Measurements from ENCODE around the gene ACLY.
"Not testable (repeated sequence)": the region's sequence is repeated elsewhere in the genome, so short reads cannot be mapped to it uniquely, and the experiment has no call there.

The ACLY gene

DNA sequence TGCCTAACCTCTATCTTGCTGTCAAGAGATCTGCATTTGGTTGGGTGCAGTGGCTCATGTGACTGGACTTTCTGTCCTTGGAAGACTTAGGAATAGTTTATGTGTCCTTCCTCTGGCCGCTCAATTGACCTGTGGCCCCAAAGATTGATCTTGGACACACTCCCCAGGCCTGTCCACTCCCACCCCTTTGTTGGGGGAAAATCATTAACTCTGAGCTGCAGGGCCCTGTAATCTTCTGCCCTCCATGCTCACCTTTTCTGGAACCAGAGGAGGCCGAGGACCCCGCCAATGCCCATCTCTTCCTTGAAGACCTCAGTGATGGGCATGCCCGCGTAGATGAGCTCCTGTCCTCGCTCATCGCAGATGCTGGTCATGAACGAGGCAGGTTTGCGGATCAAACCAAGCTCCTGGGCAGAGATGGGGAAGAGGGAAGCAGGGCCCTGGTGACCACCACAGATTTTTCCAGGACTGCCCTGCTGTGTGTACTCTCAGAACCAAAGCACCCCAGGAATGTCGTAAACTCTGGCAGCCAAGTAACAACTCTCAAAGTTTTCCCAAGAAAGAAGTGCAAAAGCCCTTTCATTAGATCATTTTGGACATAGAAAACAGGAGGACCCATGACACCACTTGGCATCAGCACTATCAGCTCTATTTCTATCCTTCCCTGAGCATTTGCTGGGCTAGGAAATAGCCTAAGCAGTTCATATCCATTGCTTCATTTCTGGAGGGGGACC, 45.0 kb downstream of the ACLY start:
- no peak for DNase-seq (ENCODE audit: low read depth in 2 of 2)

DNA sequence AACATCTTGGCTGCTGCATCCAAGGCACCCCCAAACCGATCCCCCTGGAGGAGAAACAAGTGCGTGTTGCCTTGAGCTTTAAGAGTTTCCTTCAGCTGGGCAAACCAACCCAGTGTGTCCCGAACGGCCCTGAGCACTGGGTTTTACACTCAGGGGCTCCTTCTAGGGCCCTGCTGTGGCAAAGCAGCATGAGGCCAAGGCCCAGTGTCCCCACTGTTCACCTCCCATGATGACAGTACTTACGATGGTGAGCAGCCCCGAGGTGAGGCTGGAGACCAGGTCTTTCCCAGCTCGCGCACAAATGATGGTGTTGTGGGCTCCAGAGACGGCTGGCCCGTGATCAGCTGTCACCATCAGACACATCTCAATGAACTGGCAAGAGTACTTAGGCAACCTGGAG, 47.0 kb downstream of the ACLY start:
- DNase-seq (ENCODE audit: low read depth in 2 of 2): no peak

DNA sequence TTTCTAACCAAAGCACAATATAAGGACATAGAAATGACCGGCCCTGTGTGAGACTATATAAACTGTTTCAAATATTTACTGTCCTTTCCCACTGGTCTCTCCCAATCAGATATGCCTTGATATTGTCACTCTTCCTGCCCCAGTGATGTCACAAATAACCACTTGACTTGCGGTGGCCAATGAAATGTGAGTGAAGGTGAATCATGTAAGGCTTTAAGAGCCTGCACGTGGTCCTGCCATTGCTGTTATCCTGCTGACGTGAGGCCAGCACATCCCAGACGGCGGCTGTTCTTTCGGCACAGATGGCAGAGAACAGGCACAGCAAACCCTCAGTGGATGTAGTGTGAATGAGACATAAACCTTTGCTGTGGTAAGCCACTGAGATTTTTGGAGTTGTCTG, 48.1 kb downstream of the ACLY start:
- no peak for DNase-seq (ENCODE audit: low read depth in 2 of 2)

DNA sequence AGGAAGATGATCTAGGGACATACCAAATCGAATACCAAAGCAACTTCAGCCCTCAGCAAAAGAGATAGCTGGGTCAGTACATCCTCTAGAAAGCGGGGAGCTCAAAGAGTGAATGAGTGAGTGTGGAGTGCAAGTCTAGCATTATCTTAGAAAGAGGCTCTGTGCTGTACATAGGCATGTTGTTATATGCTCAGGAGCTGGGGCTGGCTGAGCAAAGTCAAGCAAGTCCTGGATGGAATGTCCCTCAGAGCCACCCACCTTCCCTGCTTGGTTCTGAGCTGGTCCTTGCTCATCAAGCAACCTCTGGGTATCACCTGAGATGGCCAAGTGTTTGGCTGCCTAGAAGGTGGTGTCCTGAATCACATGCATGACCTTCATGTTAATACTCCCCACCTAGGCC, 48.7 kb downstream of the ACLY start:
- no peak for DNase-seq (ENCODE audit: low read depth in 2 of 2)

DNA sequence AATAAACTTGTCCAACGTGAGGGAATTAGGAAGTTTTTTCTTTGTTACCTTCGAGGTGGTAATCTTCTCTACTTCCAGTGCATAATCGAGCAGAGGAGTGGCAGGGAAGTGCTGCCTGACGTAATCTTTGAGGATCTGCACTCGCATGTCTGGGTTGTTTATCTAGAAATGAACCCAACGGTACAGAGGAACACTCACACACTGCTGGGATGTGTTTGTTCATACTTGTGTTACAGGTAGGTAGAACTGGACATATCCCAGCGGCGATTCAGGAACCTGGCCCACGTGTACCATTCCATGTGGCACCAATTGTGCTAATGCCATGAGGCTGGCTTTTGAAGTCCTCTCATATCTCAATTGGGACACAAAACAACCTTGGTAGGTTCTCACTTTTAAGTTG, 49.3 kb downstream of the ACLY start:
- no peak for DNase-seq (ENCODE audit: low read depth in 2 of 2)

DNA sequence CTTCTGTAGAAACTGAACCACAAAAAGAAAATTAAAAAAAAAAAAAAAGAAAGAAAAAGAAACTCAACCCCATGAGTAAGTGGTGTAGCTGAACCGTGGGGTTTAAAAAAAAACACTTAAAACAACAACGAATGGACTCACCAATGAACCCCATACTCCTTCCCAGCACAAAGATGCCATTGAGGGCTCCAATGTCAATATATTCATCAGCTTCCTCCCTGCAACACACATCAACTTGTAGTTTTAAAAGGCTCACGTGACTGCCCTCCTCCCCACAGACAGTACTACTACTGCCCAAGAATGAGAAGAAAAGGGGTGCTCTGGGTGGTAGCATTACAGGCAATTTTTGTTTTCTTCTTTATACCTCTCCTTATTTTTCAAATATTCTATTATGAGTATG, 50.2 kb downstream of the ACLY start:
- no peak for DNase-seq (ENCODE audit: low read depth in 2 of 2)

DNA sequence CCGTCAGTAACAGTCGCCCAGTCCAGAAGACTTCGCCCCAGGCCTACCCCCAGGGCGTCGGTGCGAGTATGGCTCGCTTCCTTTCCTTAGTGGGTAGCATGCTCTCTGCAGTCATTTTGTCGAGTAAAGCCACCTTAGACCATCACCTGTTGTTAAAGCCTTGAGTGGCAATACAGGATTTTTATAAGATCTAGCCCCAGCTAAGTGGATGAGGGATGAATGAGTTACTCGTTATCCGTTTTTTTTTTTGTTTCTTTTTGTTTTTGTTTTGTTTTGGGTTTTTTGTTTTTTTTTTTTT, 53.2 kb downstream of the ACLY start:
- no peak for DNase-seq (ENCODE audit: low read depth in 2 of 2)

DNA sequence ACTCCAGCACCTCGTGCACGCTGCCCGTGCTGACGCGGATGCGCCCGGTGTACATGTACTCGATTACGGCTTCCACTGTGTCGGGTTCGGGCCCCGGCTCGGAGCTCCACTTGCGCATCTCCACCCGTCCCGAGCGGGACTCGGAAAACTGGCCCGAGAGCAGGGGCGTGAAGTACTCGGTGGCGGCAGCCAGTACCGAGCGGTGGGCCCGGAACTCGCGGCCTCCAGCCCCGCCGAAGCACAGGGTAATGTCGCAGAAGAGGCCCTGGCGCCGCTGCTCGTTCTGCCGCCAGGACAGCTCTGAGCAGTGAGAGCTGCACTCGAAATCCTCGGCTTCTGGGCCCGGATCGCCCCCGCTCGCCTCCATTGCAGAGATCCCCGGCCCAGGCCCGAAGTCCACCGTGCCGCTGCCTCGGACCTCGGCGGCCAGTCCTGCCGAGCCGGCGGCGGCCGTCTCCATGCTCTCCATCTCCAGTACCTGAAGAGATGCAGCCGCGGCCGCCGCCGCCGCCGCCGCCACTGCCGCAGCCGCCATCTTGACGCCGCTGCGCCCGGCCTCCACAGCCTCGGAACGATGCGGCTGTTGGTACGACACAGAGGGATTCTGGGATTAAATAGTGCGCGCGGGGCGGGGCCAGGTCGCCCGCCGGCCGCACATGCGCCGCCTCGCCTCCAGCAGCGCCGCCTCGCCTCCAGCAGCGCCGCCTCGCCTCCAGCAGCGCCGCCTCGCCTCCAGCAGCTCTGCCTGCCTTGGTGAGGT, 53.7 kb downstream of the ACLY start, which contains the start of gene KLHL11:
TSS of gene KLHL11 (minus strand) at position 588 of the 760 bp plus-strand sequence. CDS start at position 535, 53 bp downstream.
- peak; percentile 76 to 85 for DNase-seq (ENCODE audit: low read depth in 2 of 2)

DNA sequence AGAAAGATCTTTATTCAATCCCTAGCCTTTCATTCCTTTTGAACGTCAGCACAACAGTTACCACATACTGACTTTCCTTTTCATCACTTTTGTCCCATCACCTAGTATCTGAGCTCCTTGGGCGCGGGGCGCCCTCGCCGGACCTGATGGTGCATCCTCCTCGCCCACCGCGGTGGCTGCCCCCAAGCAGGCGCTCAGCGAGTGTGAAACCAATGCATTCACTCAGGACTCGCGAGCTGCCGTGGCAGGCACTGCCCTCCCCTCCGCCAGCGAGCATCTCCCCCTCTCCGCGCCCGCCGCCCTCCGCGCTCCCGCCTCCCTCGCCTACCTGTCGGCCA, 54.3 kb downstream of the ACLY start:
- no peak for DNase-seq (ENCODE audit: low read depth in 2 of 2)

DNA sequence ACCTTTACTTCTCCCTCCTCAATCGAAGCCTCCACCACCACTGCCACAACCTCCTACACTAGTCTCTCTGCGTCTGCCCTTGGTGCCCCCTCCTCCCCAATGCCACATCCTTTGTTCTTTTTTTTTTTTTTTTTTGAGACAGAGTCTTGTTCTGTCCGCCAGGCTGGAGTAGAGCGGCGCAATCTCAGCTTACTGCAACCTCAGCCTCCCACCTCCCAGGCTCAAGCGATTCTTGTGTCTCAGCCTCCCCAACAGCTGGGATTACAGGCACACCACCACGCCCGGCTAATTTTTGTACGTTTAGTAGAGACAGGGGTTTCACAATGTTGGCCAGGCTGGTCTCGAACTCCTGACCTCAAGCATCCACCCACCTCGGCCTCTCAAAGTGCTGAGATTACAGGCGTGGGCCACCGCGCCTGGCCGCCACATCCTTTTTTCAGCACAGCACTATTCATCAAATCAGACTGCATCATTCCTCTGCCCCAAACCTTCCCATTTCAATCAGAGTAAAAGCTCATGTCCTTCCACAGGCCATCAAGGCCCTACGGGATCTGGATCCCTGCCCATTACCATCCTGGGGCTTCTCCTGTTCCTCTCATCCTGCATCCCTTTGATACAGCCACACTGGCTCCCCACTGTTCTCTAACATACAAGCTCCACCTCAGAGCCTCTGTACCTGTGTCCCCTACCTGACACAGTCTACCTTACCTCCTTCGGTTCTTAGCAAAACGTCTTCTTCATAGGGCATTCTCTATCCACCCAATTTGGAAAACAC, 55.5 kb downstream of the ACLY start:
- DNase-seq (ENCODE audit: low read depth in 2 of 2): peak in 1 of 2 donors; percentile 23

DNA sequence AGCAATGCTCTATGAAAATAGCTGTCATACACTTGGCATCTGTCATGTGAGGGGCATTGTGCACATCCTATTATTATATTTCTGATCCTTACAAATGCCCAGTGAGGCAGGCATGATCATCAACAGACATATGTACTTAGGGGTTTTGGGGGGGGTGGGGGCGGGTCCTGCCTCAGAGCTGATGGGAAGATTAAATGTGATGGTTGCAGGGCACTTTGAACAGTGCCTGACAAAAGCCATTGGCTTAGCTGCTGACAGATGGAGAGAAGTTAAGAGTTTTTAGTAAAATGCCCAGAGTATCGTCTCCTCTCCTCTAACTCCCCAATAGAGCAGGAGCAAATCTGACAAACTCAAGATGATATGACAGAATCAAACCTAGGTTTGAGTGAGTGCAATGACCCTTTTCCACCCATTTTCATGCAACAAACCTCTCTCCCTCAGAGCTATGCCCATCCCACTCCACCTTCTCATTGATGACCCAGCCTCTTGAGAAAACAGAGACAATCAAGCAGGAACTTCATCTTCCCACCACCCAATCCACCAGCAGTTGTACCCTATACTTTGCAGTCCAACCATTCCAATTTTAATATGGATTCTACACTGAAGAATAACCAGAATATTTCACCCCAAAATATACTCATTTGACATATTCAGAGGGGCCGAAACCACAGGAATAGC, 58.4 kb downstream of the ACLY start:
- DNase-seq (ENCODE audit: low read depth in 2 of 2): no peak

DNA sequence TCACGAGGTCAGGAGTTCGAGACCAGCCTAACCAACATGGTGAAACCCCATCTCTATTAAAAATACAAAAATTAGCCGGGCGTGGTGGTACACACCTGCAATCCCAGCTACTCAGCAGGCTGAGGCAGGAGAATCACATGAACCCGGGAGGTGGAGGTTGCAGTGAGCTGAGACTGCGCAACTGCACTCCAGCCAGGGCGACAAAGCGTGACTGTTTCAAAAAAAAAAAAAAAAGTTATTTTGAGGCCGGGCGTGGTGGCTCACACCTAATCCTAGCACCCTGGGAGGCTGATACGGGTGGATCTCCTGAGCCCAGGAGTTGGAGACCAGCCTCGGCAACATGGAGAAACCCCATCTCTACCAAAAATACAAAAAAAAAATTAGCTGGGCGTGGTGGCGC, 67.4 kb downstream of the ACLY start:
- not testable (repeated sequence) for DNase-seq (ENCODE audit: low read depth in 2 of 2)

DNA sequence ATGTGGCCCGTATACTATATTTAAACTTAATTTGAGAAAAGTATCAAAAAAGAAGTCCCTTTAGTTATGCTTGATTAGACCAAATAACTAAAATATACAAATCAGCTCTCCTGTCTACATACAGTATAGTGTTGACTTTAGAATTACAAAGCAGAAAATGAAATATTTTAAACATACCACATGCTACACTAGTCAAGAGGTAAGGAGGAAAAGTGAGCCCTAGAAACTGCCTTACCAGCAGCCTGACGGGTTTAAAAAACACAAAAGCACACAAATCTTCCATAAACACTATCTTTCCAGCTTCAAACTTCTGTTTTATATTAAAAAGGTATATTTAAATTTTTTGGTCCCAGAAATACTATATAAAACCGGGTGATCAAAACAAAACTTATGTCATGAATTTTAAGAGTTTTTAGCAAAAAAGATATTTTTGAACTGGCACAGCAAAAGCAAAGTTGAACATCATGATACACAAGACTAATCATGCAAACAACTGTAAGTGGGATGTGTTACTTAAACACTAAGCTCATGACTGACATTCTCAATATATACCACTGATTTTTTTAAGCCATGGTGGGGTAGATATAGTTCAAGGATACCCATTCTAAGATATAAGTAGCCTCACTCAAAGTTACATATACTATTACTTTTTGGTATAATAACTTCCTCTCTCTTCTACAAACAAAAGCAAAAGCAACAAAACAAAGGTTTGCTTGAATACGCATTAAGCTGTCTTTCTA, 69.3 kb downstream of the ACLY start:
- DNase-seq (ENCODE audit: low read depth in 2 of 2): no peak

DNA sequence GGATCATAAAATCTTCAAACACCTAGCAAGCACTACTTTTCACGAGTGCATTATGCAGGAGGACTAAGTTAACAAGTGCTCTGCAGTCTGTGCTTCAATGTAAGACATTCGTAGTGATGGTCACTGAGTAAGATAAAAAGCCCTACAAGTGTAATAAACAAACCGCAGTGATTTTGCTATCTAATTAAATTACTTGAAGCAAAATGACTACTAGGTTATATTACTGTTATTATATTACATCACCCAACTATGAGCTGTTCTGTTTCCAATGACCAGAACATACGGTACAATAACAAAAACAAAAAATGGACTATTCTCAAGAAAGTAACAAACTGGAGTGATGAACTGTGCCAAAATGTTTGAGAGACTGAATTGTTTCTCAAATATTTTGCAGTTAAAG, 70.0 kb downstream of the ACLY start:
- DNase-seq (ENCODE audit: low read depth in 2 of 2): no peak

DNA sequence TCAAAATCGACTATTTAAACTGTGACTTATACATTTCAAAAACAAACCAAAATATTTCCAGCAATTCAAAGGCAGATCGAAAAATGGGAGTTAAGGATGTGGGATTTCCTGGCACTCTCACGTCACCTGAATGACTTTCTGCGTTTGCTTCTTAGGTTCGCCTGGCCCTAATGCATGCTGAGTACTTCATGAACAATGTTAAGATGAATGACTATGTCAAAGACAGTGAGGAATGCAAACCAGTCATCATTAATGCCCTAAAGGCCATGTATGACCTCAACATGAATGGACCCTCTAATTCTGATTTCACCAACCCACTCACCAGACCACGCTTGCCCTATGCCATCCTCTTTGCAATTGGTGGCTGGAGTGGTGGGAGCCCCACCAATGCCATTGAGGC, 73.8 kb downstream of the ACLY start:
- no peak for DNase-seq (ENCODE audit: low read depth in 2 of 2)

DNA sequence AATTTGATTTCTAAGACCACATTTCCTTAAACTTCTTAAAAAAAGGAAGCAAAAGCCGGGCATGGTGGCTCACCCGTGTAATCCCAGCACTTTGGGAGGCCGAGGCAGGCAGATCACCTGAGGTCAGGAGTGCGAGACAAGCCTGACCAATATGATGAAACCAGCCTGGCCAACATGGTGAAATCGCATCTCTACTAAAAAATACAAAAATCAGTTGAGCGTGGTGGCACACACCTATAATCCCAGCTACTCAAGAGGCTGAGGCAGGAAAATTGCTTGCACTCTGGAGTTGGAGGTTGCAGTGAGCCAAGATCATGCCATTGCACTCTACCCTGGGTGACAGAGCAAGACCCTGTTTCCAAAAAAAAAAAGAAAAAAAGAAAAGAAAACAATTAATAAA, 78.0 kb downstream of the ACLY start:
- DNase-seq (ENCODE audit: low read depth in 2 of 2): not testable (repeated sequence)

DNA sequence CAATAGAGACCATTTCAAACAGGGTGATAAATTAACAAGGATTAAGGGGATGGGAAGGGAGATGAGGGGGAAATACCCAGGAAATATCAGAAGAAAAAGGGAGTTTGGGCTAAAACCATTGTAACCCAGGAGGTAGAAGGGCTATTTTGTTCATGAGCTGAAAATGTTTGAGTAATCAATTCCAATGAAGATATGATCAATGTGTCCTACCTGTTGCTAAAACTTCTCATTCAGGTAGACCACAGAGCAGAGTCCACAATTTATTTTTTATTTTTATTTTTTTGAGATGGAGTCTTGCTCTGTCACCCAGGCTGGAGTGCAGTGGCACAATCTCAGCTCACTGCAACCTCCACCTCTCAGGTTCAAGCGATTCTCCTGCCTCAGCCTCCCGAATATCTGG, 79.3 kb downstream of the ACLY start:
- not testable (repeated sequence) for DNase-seq (ENCODE audit: low read depth in 2 of 2)

DNA sequence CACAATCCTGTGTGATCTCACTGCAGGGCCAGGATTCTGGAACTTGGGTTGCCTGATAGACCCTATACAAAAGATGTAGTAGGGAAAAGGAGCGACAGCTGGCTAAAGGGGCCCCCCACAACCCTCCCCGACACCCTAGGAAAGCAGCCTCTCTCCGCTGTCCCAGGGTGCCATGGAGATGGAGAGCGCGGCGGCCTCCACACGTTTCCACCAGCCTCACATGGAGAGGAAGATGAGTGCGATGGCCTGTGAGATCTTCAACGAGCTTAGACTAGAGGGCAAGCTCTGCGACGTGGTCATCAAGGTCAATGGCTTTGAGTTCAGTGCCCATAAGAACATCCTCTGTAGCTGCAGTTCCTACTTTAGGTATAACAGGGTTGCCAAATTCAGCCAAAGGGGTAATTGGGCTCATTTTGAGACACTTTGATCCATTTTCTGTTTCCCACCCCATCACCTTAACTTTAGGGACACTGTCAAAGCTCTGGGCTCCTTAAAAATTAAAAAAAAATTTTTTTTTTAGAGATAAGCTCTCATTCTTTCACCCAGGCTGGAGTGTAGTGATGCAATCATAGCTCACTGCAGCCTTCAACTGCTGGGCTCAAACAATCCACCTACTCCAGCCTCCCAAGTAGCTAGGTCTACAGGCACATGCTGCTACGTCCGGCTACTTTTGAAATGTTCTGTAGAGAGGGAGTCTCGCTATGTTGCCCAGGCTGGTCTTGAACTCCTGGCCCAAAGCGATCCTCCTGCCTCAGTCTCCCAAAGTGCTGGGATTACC, 80.8 kb downstream of the ACLY start, which contains the start of gene KLHL10:
TSS of gene KLHL10 (plus strand) at position 65 of the 778 bp plus-strand sequence. CDS start at position 173, 108 bp downstream.
- no peak for DNase-seq (ENCODE audit: low read depth in 2 of 2)

DNA sequence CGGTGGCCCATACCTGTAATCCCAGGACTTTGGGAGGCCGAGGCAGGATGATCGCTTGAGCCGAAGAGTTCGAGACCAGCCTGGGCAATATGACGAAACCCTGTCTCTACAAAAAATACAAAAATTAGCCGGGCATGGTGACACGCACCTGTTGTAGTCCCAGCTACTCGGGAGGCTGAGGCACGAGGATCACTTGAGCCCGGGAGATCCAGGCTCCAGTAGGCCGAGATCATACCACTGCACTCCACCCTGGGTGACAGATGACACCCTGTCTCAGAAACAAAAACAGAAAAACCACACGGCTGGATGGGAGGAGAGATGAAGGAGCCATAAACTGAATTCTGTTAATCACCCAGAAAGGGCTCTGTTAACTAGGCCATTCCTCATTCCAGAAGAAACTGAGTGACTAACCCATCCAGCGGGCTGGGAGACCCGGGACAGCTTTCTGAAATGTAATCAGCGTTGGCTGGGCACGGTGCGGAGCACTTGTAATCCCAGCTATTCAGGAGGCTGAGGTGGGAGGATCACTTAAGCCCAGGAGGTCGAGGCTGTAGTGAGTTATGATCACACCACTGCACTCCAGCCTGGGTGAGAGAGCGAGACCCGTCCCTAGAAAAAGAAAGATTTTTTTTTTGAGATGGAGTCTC, 82.1 kb downstream of the ACLY start:
- no peak for DNase-seq (ENCODE audit: low read depth in 2 of 2)

Measured in stimulated activated CD4-positive, alpha-beta T cell treated with anti-CD3 and anti-CD28 coated beads, Interleukin-15, amount 100 ng/mL, for 48 hours (primary cell).